ENCODE measurements around the gene BCL2A1.
"Not testable (repeated sequence)": the region's sequence is repeated elsewhere in the genome, so short reads cannot be mapped to it uniquely, and the experiment has no call there.

The BCL2A1 gene

GRCh38 chr15:79970624-79971434 is at the start of gene BCL2A1:
BCL2A1 (minus strand) TSS chr15:79971196; CDS start chr15:79971119, 77 bp downstream.
- Histone ChIP-seq H3K4me1 (ENCODE audit: control insufficient read depth, insufficient read depth, low read length) (no peaks in the 10 kb centered on the region), H3K27ac (ENCODE audit: low read depth, low read length) (no peak within 1 kb of the TSS), H3K9ac (ENCODE audit: low read length) (no peak within 1 kb of the TSS), H3K27me3 (ENCODE audit: control insufficient read depth, insufficient read depth, low read length) (no peaks in the 10 kb centered on the region), H3K4me3 (ENCODE audit: low read length) (peak within 1 kb of the TSS; percentile 44), H3K36me3 (ENCODE audit: control insufficient read depth, insufficient read depth, low read length) (no peaks in the 10 kb centered on the region)

- Histone ChIP-seq H3K27ac (ENCODE audit: low read depth, low read length) (no peak overlapping the region), H3K27me3 (ENCODE audit: control insufficient read depth, insufficient read depth, low read length) (no peaks in the 10 kb centered on the region), H3K36me3 (ENCODE audit: control insufficient read depth, insufficient read depth, low read length) (no peaks in the 10 kb centered on the region), H3K4me3 (ENCODE audit: low read length) (no peak overlapping the region), H3K9ac (ENCODE audit: low read length) (no peak overlapping the region), H3K4me1 (ENCODE audit: control insufficient read depth, insufficient read depth, low read length) (no peaks in the 10 kb centered on the region)
These were observed 49.7 kb upstream of the BCL2A1 start for GRCh38 chr15:80020731-80021130.

DNA sequence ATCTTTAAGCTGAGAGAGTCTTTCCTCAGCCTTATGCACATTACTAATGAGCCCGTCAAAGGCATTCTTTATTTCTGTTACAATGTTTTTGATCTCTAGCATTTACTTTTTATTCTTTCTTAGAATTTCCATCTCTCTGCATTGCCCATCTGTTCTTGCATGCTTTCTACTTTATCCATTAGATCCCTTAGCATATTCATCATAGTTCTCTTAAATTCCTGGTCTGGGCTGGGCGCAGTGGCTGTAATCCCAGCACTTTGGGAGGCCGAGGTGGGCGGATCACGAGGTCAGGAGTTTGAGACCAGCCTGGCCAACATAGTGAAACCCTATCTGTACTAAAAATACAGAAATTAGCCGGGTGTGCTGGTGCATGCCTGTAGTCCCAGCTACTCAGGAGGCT is 49.2 kb upstream of the BCL2A1 start:
- not testable (repeated sequence) for H3K27me3 ChIP-seq (ENCODE audit: control insufficient read depth, insufficient read depth, low read length); H3K4me1 ChIP-seq (ENCODE audit: control insufficient read depth, insufficient read depth, low read length); H3K9ac ChIP-seq (ENCODE audit: low read length); H3K27ac ChIP-seq (ENCODE audit: low read depth, low read length); H3K4me3 ChIP-seq (ENCODE audit: low read length); H3K36me3 ChIP-seq (ENCODE audit: control insufficient read depth, insufficient read depth, low read length)

DNA sequence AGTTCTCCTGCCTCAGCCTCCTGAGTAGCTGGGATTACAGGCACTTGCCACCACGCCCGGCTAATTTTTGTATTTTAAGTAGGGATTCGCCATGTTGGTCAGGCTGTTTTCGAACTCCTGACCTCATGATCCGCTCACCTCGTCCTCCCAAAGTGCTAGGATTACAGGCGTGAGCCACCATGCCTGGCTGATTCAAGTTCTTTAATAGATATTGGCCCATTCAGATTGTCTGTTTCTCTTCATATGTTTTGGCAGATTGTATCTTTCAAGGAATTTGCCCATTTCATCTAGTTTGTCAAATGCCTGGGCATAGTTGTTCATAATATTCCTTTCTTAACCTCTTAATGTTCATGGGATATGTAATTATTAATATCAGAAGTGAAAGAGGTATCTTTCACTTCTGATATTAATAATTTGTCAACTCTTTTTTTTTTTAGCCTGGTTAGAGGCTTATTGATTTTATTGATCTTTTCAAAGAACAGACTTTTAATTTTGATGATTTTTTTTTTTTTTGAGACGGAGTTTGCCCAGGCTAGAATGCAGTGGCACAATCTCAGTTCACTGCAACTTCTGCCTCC is 48.3 kb upstream of the BCL2A1 start:
- Histone ChIP-seq H3K4me1 (ENCODE audit: control insufficient read depth, insufficient read depth, low read length) (no peaks in the 10 kb centered on the region), H3K27ac (ENCODE audit: low read depth, low read length) (no peak overlapping the region), H3K9ac (ENCODE audit: low read length) (no peak overlapping the region), H3K36me3 (ENCODE audit: control insufficient read depth, insufficient read depth, low read length) (no peaks in the 10 kb centered on the region), H3K4me3 (ENCODE audit: low read length) (no peak overlapping the region), H3K27me3 (ENCODE audit: control insufficient read depth, insufficient read depth, low read length) (no peaks in the 10 kb centered on the region)

DNA sequence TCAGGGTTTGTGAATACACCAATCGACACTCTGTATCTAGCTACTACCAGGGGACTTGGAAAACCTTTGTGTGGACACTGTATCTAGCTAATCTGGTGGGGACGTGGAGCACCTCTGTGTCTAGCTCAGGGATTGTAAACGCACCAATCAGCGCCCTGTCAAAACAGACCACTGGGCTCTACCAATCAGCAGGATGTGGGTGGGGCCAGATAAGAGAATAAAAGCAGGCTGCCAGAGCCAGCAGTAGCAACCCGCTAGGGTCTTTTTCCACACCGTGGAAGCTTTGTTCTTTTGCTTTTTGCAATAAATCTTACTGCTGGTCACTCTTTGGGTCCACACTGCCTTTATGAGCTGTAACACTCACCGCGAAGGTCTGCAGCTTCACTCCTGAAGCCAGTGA is 46.1 kb upstream of the BCL2A1 start:
- not testable (repeated sequence) for H3K4me3 ChIP-seq (ENCODE audit: low read length); H3K36me3 ChIP-seq (ENCODE audit: control insufficient read depth, insufficient read depth, low read length); H3K27me3 ChIP-seq (ENCODE audit: control insufficient read depth, insufficient read depth, low read length); H3K9ac ChIP-seq (ENCODE audit: low read length); H3K27ac ChIP-seq (ENCODE audit: low read depth, low read length); H3K4me1 ChIP-seq (ENCODE audit: control insufficient read depth, insufficient read depth, low read length)

DNA sequence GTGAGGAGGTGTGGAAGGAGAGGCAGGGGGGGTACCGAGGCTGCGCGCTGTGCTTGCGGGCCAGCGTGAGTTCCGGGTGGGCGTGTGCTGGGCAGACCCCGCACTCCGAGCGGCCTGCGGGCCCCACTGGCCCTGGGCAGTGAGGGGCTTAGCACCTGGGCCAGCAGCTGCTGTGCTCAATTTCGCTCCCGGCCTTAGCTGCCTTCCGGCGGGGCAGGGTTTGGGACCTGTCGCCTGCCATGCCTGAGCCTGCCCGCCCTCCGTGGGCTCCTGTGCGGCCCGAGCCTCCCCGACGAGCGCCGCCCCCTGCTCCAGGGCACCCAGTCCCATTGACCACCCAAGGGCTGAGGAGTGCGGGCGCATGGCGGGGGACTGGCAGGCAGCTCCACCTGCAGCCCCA is 45.5 kb upstream of the BCL2A1 start:
- not testable (repeated sequence) for H3K27ac ChIP-seq (ENCODE audit: low read depth, low read length); H3K27me3 ChIP-seq (ENCODE audit: control insufficient read depth, insufficient read depth, low read length); H3K36me3 ChIP-seq (ENCODE audit: control insufficient read depth, insufficient read depth, low read length); H3K4me1 ChIP-seq (ENCODE audit: control insufficient read depth, insufficient read depth, low read length); H3K4me3 ChIP-seq (ENCODE audit: low read length); H3K9ac ChIP-seq (ENCODE audit: low read length)

DNA sequence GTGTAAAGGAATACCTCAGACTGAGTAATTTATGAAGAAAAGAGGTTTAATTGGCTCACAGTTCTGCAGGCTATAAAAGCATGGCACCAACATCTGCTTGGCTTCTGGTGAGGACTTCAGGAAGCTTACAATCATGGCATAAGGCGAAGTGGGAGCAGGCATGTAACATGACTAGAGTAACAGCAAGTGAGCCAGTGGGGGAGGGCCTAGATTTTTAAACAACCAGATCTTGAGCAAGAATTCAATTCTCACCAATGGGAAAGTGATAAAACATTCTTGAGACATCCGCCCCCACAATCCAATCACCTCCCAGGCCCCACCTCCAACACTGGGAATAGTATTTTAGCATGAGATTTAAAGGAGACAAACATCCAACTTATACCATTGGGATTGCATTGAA is 44.2 kb upstream of the BCL2A1 start:
- Histone ChIP-seq H3K36me3 (ENCODE audit: control insufficient read depth, insufficient read depth, low read length) (no peaks in the 10 kb centered on the region), H3K4me3 (ENCODE audit: low read length) (no peak overlapping the region), H3K4me1 (ENCODE audit: control insufficient read depth, insufficient read depth, low read length) (no peaks in the 10 kb centered on the region), H3K27me3 (ENCODE audit: control insufficient read depth, insufficient read depth, low read length) (no peaks in the 10 kb centered on the region), H3K27ac (ENCODE audit: low read depth, low read length) (no peak overlapping the region), H3K9ac (ENCODE audit: low read length) (no peak overlapping the region)

DNA sequence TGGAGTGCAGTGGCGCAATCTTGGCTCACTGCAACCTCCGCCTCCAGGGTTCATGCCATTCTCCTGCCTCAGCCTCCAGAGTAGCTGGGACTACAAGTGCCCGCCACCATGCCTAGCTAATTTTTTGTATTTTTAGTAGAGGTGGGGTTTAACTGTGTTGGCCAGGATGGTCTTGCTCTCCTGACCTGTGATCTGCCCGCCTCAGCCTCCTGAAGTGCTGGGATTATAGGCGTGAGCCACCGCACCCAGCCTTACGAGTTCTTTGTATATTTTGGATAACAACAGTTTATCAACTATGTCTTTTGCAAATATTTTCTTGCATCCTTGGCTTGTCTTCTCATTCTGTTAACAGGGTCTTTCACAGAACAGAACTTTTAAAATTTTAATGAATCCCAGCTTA is 43.2 kb upstream of the BCL2A1 start:
- H3K4me1 ChIP-seq (ENCODE audit: control insufficient read depth, insufficient read depth, low read length); H3K27ac ChIP-seq (ENCODE audit: low read depth, low read length); H3K36me3 ChIP-seq (ENCODE audit: control insufficient read depth, insufficient read depth, low read length); H3K27me3 ChIP-seq (ENCODE audit: control insufficient read depth, insufficient read depth, low read length); H3K9ac ChIP-seq (ENCODE audit: low read length); H3K4me3 ChIP-seq (ENCODE audit: low read length): not testable (repeated sequence)

DNA sequence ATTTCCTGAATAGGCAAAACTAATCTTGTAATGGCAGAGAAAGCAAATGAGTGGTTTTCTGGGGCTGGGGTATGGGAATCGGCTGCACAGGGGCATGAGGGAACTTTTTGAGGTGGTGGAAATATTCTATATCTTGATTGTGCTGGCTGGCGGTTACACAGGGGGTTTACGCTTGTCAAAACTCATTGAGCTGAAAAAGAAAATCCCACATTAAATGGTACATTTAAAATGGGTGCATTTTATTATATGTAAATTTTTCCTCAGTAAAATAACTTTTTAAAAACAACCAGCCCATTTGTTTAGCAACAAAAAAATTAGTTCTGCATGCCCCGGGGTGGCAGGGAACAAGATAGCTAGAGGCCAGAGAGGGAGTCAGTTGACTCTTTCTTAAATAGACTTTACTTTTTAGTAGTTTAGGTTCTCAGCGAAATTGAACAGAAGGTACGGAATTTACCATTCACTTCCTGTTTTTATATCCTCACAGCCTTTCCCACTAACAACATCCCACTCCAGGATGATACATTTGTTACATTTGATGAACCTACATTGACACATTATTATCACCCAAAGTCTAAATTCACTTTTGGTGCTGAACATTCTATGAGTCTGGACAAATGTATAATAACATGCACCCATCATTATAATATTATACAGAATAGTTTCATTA is 41.2 kb upstream of the BCL2A1 start:
- Histone ChIP-seq H3K27me3 (ENCODE audit: control insufficient read depth, insufficient read depth, low read length) (no peaks in the 10 kb centered on the region), H3K4me1 (ENCODE audit: control insufficient read depth, insufficient read depth, low read length) (no peaks in the 10 kb centered on the region), H3K4me3 (ENCODE audit: low read length) (no peak overlapping the region), H3K36me3 (ENCODE audit: control insufficient read depth, insufficient read depth, low read length) (no peaks in the 10 kb centered on the region), H3K9ac (ENCODE audit: low read length) (no peak overlapping the region), H3K27ac (ENCODE audit: low read depth, low read length) (no peak overlapping the region)

DNA sequence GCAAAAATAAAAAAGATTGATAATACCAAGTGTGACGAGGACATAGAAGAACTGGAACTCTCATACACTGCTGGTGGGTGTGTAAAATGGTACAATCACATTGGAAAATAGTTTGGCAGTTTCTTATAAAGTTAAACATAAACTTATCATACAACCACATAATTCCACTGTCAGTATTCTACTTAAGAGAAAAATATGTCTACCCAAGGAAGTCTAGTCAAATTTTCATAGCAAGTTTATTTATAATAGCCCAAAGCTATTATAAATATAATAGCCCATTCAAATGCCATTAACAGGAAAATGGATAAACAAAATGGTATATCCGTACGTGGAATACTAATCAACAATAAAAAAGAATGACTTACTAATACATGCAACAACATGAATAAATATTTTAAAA is 40.6 kb upstream of the BCL2A1 start:
- H3K27me3 ChIP-seq (ENCODE audit: control insufficient read depth, insufficient read depth, low read length): no peaks in the 10 kb centered on the region
- H3K9ac ChIP-seq (ENCODE audit: low read length): no peak overlapping the region
- no peaks in the 10 kb centered on the region for H3K4me1 ChIP-seq (ENCODE audit: control insufficient read depth, insufficient read depth, low read length)
- no peak overlapping the region for H3K27ac ChIP-seq (ENCODE audit: low read depth, low read length)
- no peaks in the 10 kb centered on the region for H3K36me3 ChIP-seq (ENCODE audit: control insufficient read depth, insufficient read depth, low read length)
- no peak overlapping the region for H3K4me3 ChIP-seq (ENCODE audit: low read length)

DNA sequence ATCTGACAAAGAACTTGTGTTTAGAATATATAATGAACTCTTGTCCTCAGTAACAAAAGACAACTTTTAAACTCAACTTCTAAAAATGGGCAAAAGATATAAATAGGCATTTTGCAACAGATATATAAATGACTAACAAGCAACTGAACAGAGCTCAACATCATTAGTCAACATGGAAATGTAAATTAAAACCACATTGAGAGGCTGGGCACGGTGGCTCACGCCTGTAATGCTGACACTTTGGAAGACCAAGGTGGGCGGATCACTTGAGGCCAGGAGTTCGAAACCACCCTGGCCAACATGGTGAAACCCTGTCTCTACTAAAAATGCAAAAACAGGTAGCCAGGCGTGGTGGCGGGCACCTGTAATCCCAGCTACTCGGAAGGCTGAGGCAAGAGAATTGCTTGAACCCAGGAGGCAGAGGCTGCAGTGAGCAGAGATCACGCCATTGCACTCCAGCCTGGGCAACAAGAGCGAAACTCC is 40.1 kb upstream of the BCL2A1 start:
- not testable (repeated sequence) for H3K9ac ChIP-seq (ENCODE audit: low read length); H3K4me1 ChIP-seq (ENCODE audit: control insufficient read depth, insufficient read depth, low read length); H3K36me3 ChIP-seq (ENCODE audit: control insufficient read depth, insufficient read depth, low read length); H3K27ac ChIP-seq (ENCODE audit: low read depth, low read length); H3K27me3 ChIP-seq (ENCODE audit: control insufficient read depth, insufficient read depth, low read length); H3K4me3 ChIP-seq (ENCODE audit: low read length)

DNA sequence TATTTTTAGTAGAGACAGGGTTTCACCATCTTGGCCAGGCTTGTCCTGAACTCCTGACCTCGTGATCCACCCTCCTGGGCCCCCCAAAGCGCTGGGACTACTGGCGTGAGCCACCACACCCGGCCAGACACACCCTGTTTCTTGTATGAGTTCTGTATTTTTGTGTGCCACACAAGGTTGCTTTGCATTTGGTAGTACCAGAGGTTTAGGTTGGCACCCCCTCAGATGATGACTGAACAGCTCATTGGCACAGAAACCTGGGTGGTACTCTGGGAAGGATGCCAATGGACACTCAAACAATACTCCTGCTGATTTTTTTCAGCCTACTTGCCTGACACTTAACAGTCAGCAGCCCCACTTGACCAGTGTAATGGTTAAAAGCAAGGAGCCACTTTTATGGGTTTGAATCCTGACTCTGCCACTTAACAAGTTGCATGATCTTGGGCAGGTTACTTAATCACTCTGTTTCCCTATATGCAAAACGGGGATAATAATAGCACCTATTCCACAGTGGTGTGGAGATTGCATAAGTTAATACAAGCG is 39.2 kb upstream of the BCL2A1 start:
- Histone ChIP-seq H3K4me1 (ENCODE audit: control insufficient read depth, insufficient read depth, low read length) (no peaks in the 10 kb centered on the region), H3K27me3 (ENCODE audit: control insufficient read depth, insufficient read depth, low read length) (no peaks in the 10 kb centered on the region), H3K9ac (ENCODE audit: low read length) (no peak overlapping the region), H3K27ac (ENCODE audit: low read depth, low read length) (no peak overlapping the region), H3K4me3 (ENCODE audit: low read length) (no peak overlapping the region), H3K36me3 (ENCODE audit: control insufficient read depth, insufficient read depth, low read length) (no peaks in the 10 kb centered on the region)
